ENCODE measurements around the gene TNF. TPM values are rescaled to one million over a fixed set of nuclear protein-coding genes. Genes with fewer than 3 reads are reported as not detected.

The TNF gene
- total and polyA plus RNA-seq, 2 of the 13 experiments (the other 11 are each of a cell fraction or from before 2014, with no cell fraction given), result not detected

GRCh38 chr6:31546958-31547726 lies 28.2 kb upstream of the TNF start, which contains the start of gene NFKBIL1 (continued):
- TF ChIP-seq, protein P1, sequence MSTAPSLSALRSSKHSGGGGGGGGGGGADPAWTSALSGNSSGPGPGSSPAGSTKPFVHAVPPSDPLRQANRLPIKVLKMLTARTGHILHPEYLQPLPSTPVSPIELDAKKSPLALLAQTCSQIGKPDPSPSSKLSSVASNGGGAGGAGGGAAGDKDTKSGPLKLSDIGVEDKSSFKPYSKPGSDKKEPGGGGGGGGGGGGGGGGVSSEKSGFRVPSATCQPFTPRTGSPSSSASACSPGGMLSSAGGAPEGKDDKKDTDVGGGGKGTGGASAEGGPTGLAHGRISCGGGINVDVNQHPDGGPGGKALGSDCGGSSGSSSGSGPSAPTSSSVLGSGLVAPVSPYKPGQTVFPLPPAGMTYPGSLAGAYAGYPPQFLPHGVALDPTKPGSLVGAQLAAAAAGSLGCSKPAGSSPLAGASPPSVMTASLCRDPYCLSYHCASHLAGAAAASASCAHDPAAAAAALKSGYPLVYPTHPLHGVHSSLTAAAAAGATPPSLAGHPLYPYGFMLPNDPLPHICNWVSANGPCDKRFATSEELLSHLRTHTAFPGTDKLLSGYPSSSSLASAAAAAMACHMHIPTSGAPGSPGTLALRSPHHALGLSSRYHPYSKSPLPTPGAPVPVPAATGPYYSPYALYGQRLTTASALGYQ (CRISPR knock-in tag; IDR thresholded peaks at IDR 0.05), result no peak; the same call in 1 of the 2 replicates
- TF ChIP-seq ZNF781 (CRISPR knock-in tag; IDR thresholded peaks at IDR 0.05; ENCODE audit: borderline replicate concordance, not compliant biosample characterization) (no peak), ZNF773 (CRISPR knock-in tag; IDR thresholded peaks at IDR 0.05; ENCODE audit: borderline replicate concordance) (no peak), KLF6 (CRISPR knock-in tag; IDR thresholded peaks at IDR 0.05) (no peak), ZNF788 (CRISPR knock-in tag; IDR thresholded peaks at IDR 0.05; ENCODE audit: borderline replicate concordance) (peak; percentile 86; the same call in 1 of the 2 replicates), THAP8 (CRISPR knock-in tag; IDR thresholded peaks at IDR 0.05; ENCODE audit: borderline replicate concordance) (no peak), ZNF556 (CRISPR knock-in tag; IDR thresholded peaks at IDR 0.05; ENCODE audit: borderline replicate concordance) (peak; percentile 54; the same call in 1 of the 2 replicates), MIER3 (CRISPR knock-in tag; IDR thresholded peaks at IDR 0.05; ENCODE audit: borderline replicate concordance) (no peak; the same call in none of the 2 replicates), KMT2A (CRISPR knock-in tag; IDR thresholded peaks at IDR 0.05) (peak; percentile 71), MATR3 (CRISPR knock-in tag; IDR thresholded peaks at IDR 0.05) (no peak), ZNF570 (CRISPR knock-in tag; IDR thresholded peaks at IDR 0.05; ENCODE audit: borderline replicate concordance) (no peak), ZNF451 (CRISPR knock-in tag; IDR thresholded peaks at IDR 0.05) (no peak), ZMAT3 (CRISPR knock-in tag; conservative IDR thresholded peaks at IDR 0.05) (no peak; the same call in 1 of the 2 replicates)
- TF ChIP-seq, protein P2, sequence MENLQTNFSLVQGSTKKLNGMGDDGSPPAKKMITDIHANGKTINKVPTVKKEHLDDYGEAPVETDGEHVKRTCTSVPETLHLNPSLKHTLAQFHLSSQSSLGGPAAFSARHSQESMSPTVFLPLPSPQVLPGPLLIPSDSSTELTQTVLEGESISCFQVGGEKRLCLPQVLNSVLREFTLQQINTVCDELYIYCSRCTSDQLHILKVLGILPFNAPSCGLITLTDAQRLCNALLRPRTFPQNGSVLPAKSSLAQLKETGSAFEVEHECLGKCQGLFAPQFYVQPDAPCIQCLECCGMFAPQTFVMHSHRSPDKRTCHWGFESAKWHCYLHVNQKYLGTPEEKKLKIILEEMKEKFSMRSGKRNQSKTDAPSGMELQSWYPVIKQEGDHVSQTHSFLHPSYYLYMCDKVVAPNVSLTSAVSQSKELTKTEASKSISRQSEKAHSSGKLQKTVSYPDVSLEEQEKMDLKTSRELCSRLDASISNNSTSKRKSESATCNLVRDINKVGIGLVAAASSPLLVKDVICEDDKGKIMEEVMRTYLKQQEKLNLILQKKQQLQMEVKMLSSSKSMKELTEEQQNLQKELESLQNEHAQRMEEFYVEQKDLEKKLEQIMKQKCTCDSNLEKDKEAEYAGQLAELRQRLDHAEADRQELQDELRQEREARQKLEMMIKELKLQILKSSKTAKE (CRISPR knock-in tag; IDR thresholded peaks at IDR 0.05; ENCODE audit: borderline replicate concordance), result no peak; the same call in 1 of the 2 replicates
- TF ChIP-seq, protein P3, sequence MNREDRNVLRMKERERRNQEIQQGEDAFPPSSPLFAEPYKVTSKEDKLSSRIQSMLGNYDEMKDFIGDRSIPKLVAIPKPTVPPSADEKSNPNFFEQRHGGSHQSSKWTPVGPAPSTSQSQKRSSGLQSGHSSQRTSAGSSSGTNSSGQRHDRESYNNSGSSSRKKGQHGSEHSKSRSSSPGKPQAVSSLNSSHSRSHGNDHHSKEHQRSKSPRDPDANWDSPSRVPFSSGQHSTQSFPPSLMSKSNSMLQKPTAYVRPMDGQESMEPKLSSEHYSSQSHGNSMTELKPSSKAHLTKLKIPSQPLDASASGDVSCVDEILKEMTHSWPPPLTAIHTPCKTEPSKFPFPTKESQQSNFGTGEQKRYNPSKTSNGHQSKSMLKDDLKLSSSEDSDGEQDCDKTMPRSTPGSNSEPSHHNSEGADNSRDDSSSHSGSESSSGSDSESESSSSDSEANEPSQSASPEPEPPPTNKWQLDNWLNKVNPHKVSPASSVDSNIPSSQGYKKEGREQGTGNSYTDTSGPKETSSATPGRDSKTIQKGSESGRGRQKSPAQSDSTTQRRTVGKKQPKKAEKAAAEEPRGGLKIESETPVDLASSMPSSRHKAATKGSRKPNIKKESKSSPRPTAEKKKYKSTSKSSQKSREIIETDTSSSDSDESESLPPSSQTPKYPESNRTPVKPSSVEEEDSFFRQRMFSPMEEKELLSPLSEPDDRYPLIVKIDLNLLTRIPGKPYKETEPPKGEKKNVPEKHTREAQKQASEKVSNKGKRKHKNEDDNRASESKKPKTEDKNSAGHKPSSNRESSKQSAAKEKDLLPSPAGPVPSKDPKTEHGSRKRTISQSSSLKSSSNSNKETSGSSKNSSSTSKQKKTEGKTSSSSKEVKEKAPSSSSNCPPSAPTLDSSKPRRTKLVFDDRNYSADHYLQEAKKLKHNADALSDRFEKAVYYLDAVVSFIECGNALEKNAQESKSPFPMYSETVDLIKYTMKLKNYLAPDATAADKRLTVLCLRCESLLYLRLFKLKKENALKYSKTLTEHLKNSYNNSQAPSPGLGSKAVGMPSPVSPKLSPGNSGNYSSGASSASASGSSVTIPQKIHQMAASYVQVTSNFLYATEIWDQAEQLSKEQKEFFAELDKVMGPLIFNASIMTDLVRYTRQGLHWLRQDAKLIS (CRISPR knock-in tag; IDR thresholded peaks at IDR 0.05), result no peak
